K562 (cell line): ENCODE results near the gene ZNF428. TPM values are rescaled to one million over a fixed set of nuclear protein-coding genes. Genes with fewer than 3 reads are reported as not detected.

Experiments used
- CBX5 ChIP-seq: IDR thresholded peaks from 2 replicates; pipeline ENCODE4 v1.6.1; 2014; ENCODE audit warnings: low read depth, borderline replicate concordance
- ETV6 ChIP-seq, 3 experiments: fragments of 150-350 bp in 1 of 3; sonication (generic) in 1 of 3; formaldehyde crosslinking in 1 of 3; IDR thresholded peaks; 2 replicates each; pipeline versions ENCODE4 v1.6.1 to v1.8.0; 2014 to 2022; ENCODE audit warnings: borderline replicate concordance in 2 of 3, low read depth in 2 of 3, antibody characterized with exemption in 1 of 3, low read length in 1 of 3, mild to moderate bottlenecking in 1 of 3, missing genetic modification reagents in 1 of 3
- FOXM1 ChIP-seq, 2 experiments: fragments of 450-650 bp in 1 of 2; sonication (generic) in 1 of 2; formaldehyde crosslinking in 1 of 2; IDR thresholded peaks; 2 replicates each; pipeline versions ENCODE4 v1.6.1 to v1.9.0; 2017 to 2022; ENCODE audit warnings: low read depth in 2 of 2, mild to moderate bottlenecking in 2 of 2, missing genetic modification reagents in 1 of 2, moderate library complexity in 1 of 2
- RUNX1 ChIP-seq: sonication (generic); IDR thresholded peaks from 2 replicates; pipeline ENCODE4 v1.6.1; 2016; ENCODE audit warnings: antibody characterized with exemption, low read depth
- ZEB2 ChIP-seq: fragments of 450-650 bp; IDR thresholded peaks from 2 replicates; pipeline ENCODE4 v1.6.1; 2016
- ZSCAN32 ChIP-seq: fragments of 450-650 bp; formaldehyde crosslinking; IDR thresholded peaks from 2 replicates; pipeline ENCODE4 v1.4.0; 2020; ENCODE audit warnings: mild to moderate bottlenecking, moderate library complexity
- polyA plus RNA-seq, 8 experiments: library from polyadenylated mRNA; depleted of rRNA in 4 of 8; stranded (reverse) in 5 of 8; unstranded in 3 of 8; fragments of >200 nt; fragmentation: Nextera tagmentation in 2 of 8; fragmentation: Illumina TruSeq in 1 of 8; extraction: Ambion mirVana in 2 of 8; extraction: Trizol in 1 of 8; gene quantifications; 2 replicates each; pipeline versions ENCODE4 v1.2.1 to v1.2.3, GENCODE V29; 2011 to 2014; ENCODE audit warnings: inconsistent platforms in 1 of 8, missing spikeins in 1 of 8
- total RNA-seq, 7 experiments: library from RNA; depleted of rRNA in 6 of 7; stranded (reverse); fragments of >200 nt in 6 of 7; fragmentation: Illumina TruSeq in 2 of 7; extraction: Trizol in 2 of 7; gene quantifications; 2 replicates each; pipeline versions ENCODE4 v1.2.1 to v1.2.3, GENCODE V29; 2011 to 2021; ENCODE audit warnings: low replicate concordance in 1 of 7
- TF ChIP-seq, protein P1 (sequence below): fragments of 200-600 bp; sonication (generic); IDR thresholded peaks from one replicate; pipeline ENCODE4 v1.6.1; 2012; ENCODE audit warnings: mild to moderate bottlenecking, low read depth, low read length, inconsistent platforms
- TF ChIP-seq, protein P2 (sequence below): fragments of 450-650 bp; formaldehyde crosslinking; IDR thresholded peaks from 2 replicates; pipeline ENCODE4 v1.4.0; 2020; ENCODE audit warnings: mild to moderate bottlenecking, moderate library complexity
- TF ChIP-seq, protein P3 (sequence below): fragments of 450-650 bp; IDR thresholded peaks from 2 replicates; pipeline ENCODE4 v1.6.1; 2016; ENCODE audit warnings: missing biosample characterization, missing genetic modification characterization

ZNF428 gene
- total and polyA plus RNA-seq, 9 of the 15 experiments (the other 6 are each of a cell fraction or from before 2014, with no cell fraction given) = 0.15 to 85.7 (median 15.9) TPM

DNA sequence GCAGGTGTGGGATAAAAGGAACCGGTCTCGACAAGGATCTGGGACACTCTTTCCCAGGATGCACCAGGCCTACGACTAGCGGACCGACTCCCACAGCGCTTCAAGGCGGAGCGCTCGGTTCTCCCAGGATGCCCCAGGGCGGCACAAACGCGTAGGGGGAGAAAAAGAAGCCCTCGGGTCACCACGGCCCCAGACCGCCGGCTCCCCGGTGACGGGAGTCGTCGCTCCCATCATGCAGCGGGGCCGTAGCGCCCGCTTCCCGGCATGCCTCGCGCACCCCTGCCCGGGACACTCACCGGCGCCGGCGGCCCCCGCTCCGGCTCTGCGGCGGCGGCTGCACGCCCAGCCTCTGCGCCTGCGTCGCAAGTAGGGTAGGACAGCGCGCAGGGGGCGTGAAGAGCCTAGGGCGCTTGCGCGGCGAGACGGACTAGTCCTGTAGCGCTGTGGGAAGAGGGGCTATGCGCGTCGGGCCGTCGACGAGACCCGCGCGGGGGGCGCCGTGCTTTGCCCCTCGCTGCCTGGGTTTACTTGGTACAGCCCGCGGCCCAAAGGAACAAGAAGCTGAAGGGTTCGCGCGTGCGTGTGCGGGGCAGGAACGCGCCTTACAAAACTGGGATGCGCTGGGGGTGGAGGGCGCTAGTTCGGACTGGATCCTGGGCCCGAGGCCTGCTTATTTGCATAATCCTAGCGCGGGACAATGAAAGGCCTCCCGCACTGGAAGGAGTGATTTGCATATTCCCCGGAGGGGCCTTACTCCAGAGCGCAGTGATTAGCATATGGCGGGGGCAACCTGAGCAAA, at the start of gene ZNF428 (continued):
- TF ChIP-seq, protein P1, sequence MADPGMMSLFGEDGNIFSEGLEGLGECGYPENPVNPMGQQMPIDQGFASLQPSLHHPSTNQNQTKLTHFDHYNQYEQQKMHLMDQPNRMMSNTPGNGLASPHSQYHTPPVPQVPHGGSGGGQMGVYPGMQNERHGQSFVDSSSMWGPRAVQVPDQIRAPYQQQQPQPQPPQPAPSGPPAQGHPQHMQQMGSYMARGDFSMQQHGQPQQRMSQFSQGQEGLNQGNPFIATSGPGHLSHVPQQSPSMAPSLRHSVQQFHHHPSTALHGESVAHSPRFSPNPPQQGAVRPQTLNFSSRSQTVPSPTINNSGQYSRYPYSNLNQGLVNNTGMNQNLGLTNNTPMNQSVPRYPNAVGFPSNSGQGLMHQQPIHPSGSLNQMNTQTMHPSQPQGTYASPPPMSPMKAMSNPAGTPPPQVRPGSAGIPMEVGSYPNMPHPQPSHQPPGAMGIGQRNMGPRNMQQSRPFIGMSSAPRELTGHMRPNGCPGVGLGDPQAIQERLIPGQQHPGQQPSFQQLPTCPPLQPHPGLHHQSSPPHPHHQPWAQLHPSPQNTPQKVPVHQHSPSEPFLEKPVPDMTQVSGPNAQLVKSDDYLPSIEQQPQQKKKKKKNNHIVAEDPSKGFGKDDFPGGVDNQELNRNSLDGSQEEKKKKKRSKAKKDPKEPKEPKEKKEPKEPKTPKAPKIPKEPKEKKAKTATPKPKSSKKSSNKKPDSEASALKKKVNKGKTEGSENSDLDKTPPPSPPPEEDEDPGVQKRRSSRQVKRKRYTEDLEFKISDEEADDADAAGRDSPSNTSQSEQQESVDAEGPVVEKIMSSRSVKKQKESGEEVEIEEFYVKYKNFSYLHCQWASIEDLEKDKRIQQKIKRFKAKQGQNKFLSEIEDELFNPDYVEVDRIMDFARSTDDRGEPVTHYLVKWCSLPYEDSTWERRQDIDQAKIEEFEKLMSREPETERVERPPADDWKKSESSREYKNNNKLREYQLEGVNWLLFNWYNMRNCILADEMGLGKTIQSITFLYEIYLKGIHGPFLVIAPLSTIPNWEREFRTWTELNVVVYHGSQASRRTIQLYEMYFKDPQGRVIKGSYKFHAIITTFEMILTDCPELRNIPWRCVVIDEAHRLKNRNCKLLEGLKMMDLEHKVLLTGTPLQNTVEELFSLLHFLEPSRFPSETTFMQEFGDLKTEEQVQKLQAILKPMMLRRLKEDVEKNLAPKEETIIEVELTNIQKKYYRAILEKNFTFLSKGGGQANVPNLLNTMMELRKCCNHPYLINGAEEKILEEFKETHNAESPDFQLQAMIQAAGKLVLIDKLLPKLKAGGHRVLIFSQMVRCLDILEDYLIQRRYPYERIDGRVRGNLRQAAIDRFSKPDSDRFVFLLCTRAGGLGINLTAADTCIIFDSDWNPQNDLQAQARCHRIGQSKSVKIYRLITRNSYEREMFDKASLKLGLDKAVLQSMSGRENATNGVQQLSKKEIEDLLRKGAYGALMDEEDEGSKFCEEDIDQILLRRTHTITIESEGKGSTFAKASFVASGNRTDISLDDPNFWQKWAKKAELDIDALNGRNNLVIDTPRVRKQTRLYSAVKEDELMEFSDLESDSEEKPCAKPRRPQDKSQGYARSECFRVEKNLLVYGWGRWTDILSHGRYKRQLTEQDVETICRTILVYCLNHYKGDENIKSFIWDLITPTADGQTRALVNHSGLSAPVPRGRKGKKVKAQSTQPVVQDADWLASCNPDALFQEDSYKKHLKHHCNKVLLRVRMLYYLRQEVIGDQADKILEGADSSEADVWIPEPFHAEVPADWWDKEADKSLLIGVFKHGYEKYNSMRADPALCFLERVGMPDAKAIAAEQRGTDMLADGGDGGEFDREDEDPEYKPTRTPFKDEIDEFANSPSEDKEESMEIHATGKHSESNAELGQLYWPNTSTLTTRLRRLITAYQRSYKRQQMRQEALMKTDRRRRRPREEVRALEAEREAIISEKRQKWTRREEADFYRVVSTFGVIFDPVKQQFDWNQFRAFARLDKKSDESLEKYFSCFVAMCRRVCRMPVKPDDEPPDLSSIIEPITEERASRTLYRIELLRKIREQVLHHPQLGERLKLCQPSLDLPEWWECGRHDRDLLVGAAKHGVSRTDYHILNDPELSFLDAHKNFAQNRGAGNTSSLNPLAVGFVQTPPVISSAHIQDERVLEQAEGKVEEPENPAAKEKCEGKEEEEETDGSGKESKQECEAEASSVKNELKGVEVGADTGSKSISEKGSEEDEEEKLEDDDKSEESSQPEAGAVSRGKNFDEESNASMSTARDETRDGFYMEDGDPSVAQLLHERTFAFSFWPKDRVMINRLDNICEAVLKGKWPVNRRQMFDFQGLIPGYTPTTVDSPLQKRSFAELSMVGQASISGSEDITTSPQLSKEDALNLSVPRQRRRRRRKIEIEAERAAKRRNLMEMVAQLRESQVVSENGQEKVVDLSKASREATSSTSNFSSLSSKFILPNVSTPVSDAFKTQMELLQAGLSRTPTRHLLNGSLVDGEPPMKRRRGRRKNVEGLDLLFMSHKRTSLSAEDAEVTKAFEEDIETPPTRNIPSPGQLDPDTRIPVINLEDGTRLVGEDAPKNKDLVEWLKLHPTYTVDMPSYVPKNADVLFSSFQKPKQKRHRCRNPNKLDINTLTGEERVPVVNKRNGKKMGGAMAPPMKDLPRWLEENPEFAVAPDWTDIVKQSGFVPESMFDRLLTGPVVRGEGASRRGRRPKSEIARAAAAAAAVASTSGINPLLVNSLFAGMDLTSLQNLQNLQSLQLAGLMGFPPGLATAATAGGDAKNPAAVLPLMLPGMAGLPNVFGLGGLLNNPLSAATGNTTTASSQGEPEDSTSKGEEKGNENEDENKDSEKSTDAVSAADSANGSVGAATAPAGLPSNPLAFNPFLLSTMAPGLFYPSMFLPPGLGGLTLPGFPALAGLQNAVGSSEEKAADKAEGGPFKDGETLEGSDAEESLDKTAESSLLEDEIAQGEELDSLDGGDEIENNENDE = no peak
- no peak for TF ChIP-seq ETV6 (IDR thresholded peaks at IDR 0.05; ENCODE audit: borderline replicate concordance in 1 of 2, low read depth in 2 of 2, low read length in 1 of 2)
- no peak for TF ChIP-seq ETV6 (CRISPR knock-in tag; IDR thresholded peaks at IDR 0.05; ENCODE audit: borderline replicate concordance)
- TF ChIP-seq ZEB2 = no peak
- TF ChIP-seq, protein P2, sequence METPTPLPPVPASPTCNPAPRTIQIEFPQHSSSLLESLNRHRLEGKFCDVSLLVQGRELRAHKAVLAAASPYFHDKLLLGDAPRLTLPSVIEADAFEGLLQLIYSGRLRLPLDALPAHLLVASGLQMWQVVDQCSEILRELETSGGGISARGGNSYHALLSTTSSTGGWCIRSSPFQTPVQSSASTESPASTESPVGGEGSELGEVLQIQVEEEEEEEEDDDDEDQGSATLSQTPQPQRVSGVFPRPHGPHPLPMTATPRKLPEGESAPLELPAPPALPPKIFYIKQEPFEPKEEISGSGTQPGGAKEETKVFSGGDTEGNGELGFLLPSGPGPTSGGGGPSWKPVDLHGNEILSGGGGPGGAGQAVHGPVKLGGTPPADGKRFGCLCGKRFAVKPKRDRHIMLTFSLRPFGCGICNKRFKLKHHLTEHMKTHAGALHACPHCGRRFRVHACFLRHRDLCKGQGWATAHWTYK (CRISPR knock-in tag) = no peak
- peak; percentile 48; the same call in 1 of the 2 replicates for TF ChIP-seq RUNX1
- TF ChIP-seq, protein P3, sequence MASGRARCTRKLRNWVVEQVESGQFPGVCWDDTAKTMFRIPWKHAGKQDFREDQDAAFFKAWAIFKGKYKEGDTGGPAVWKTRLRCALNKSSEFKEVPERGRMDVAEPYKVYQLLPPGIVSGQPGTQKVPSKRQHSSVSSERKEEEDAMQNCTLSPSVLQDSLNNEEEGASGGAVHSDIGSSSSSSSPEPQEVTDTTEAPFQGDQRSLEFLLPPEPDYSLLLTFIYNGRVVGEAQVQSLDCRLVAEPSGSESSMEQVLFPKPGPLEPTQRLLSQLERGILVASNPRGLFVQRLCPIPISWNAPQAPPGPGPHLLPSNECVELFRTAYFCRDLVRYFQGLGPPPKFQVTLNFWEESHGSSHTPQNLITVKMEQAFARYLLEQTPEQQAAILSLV (tag) = no peak
- TF ChIP-seq CBX5 = no peak
- TF ChIP-seq ZSCAN32 (CRISPR knock-in tag) = no peak
- no peak for TF ChIP-seq FOXM1 (IDR thresholded peaks at IDR 0.05; ENCODE audit: low read depth)
- TF ChIP-seq FOXM1 (CRISPR knock-in tag; IDR thresholded peaks at IDR 0.05; ENCODE audit: low read depth) = peak; percentile 51; the same call in 1 of the 2 replicates
